Tibial artery (tissue), 4 donors: ENCODE data around the gene MIDN.

Experiments used
- DNase-seq, 2 donors: peaks; one replicate each; pipeline ENCODE4 v3.0.0-alpha.2; 2019
- H3K27ac ChIP-seq, 2 donors: fragments of 200-600 bp; sonication (generic) in 1 of 2; 1 replicate in 1 of 2; 2 replicates in 1 of 2; pipeline ENCODE4 v1.5.1; 2018 to 2019; ENCODE audit warnings: mild to moderate bottlenecking in 1 of 2
- H3K27me3 ChIP-seq, 2 donors: fragments of 200-600 bp; sonication (generic) in 1 of 2; one replicate each; pipeline versions ENCODE4 v1.5.1 to v1.6.0; 2016 to 2019
- H3K36me3 ChIP-seq, 3 donors: fragments of 200-600 bp; sonication (generic) in 2 of 3; one replicate each; pipeline ENCODE4 v1.5.1; 2016 to 2019; ENCODE audit warnings: mild to moderate bottlenecking in 2 of 3
- H3K4me1 ChIP-seq, 4 donors: fragments of 200-600 bp; sonication (generic) in 2 of 4; 1 replicate in 3 of 4; 2 replicates in 1 of 4; pipeline ENCODE4 v1.5.1; 2016 to 2019
- H3K4me3 ChIP-seq, 2 donors: fragments of 200-600 bp; sonication (generic) in 1 of 2; 1 replicate in 1 of 2; 2 replicates in 1 of 2; pipeline ENCODE4 v1.5.1; 2018 to 2019; ENCODE audit warnings: mild to moderate bottlenecking in 2 of 2
- H3K9me3 ChIP-seq, 3 donors: fragments of 200-600 bp; sonication (generic) in 1 of 3; one replicate each; pipeline ENCODE4 v1.5.1; 2016 to 2019
- intact Hi-C: fragments of 100-400 bp; cut with DNase I; formaldehyde crosslinking; loops from one replicate; pipeline ENCODE4 v1.15.0; 2023; ENCODE audit warnings: low total_unique reads
- TF ChIP-seq, protein P1 (sequence below), 2 experiments: fragments of 200-600 bp in 1 of 2; fragments of 450-650 bp in 1 of 2; IDR thresholded peaks; one replicate each; pipeline ENCODE4 v1.5.1; 2017 to 2019; ENCODE audit warnings: antibody characterized with exemption in 2 of 2, mild to moderate bottlenecking in 1 of 2, moderate library complexity in 1 of 2

MIDN gene

DNA sequence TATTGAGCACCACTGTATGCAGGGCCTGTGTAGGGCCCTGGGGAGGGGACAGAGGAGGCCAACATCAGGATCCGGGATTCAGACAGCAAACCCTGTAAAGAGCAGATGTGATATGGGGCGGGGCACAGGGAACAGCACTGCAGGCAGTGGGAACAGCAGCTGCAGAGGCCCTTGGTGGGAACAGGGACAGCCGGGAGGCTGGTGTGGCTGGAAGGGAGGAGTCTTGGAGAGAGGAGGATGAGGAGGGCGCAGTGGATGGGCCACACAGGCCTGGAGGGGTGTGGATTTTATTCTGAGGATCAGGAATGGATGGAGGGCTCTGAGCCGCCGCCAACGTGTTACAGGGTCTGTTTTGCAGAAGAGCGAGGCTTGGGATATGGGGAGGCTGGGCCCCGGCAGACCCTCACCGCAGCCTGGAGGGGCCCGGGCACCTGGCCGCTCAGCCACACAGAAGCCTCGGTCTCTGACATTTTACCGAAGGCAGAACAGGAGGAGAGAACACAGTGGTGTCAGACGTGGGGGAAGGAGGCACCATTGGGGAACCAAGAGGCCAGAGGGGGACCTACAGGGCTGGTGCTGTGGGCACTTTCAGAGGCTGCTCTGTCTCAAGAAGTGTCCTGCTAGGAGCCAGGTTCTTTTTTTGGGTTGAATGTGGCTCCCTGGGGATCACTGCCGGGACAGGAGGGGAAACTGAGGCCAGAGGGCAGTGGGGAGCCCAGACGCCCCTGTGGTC lies 44.2 kb downstream of the MIDN start:
- H3K27me3 ChIP-seq, result peaks cover 0 to 95% of the 10 kb centered on the region in 2 donors
- H3K36me3 ChIP-seq, result no peaks in the 10 kb centered on the region
- no peak for DNase-seq
- no peak overlapping the region for H3K27ac ChIP-seq
- no peaks in the 10 kb centered on the region for H3K9me3 ChIP-seq
- intact Hi-C loops, result no loop called here
- H3K4me1 ChIP-seq, result peaks cover 0 to 23% (median 7%) of the 10 kb centered on the region in 4 donors
- TF ChIP-seq, protein P1, sequence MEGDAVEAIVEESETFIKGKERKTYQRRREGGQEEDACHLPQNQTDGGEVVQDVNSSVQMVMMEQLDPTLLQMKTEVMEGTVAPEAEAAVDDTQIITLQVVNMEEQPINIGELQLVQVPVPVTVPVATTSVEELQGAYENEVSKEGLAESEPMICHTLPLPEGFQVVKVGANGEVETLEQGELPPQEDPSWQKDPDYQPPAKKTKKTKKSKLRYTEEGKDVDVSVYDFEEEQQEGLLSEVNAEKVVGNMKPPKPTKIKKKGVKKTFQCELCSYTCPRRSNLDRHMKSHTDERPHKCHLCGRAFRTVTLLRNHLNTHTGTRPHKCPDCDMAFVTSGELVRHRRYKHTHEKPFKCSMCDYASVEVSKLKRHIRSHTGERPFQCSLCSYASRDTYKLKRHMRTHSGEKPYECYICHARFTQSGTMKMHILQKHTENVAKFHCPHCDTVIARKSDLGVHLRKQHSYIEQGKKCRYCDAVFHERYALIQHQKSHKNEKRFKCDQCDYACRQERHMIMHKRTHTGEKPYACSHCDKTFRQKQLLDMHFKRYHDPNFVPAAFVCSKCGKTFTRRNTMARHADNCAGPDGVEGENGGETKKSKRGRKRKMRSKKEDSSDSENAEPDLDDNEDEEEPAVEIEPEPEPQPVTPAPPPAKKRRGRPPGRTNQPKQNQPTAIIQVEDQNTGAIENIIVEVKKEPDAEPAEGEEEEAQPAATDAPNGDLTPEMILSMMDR (IDR thresholded peaks at IDR 0.05), result no peak
- no peak overlapping the region for H3K4me3 ChIP-seq

DNA sequence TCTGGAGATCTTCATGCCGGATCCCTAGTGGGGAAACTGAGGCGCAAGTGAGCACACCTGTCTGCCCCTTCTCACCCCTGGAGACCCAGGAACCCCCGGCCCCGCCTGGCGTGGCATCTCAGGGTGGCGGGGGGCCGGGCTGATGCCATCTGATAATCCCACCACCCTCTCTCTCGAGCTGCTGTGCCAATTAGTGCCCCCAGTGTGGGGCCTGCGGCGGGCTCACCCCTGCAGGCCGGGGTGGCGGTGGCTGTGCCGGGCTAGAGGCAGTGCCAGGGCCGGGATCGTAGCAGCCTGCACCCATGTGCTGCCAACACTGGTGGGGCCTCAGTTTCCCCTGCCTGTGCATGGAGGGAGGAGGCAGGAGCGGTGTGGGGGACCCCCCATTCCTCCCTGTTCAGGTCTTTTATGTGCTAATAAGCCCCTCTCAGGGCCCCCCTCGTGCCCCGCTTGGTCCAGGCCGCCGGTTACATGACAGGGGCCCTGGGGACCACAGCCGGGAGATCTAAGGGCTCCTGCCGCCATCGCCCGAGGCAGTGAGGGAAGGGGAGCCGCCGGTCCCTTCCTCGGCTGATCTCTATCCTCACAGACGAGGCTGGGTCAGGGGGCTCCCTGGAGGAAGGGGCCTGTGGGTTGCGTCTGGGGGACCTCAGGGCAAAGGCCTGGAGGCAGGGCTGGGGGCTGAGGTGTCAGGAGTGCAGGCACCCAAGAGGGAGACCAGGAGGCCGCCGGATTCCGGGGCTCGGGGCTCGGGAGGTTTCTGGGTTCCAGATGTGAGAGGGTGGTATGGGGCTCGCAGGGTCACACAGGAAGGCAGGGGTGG lies 45.6 kb downstream of the MIDN start:
- TF ChIP-seq, protein P1 (IDR thresholded peaks at IDR 0.05), result no peak
- no peak for DNase-seq
- no peak overlapping the region for H3K27ac ChIP-seq
- H3K9me3 ChIP-seq, result no peaks in the 10 kb centered on the region
- intact Hi-C loops, result no loop called here
- H3K4me3 ChIP-seq, result no peak overlapping the region
- no peaks in the 10 kb centered on the region for H3K36me3 ChIP-seq
- H3K4me1 ChIP-seq, result peaks cover 0 to 20% (median 3%) of the 10 kb centered on the region in 4 donors
- H3K27me3 ChIP-seq, result peaks cover 0 to 87% of the 10 kb centered on the region in 2 donors

DNA sequence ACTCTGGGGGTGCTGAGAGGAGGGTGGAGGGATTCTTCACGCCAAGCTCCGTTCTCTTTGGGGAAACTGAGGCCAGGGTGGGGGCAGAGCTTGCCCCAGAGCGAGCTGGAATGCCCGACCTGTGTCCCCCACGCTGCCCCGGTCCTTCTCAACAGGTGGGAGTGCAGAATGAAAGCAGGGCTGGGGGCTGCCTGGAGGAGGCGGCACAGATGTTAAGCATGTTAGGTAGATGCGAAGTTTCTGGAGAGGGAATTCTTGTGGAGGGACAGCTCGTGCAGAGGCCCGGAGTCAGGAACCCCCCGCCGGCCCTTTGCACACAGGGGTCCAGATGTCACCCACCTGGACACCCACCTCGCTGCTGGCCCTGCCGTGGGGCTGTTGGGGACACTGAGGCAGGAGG lies 46.3 kb downstream of the MIDN start:
- intact Hi-C loops, result no loop called here
- H3K27ac ChIP-seq, result no peak overlapping the region
- no peaks in the 10 kb centered on the region for H3K9me3 ChIP-seq
- no peak for DNase-seq
- H3K27me3 ChIP-seq, result peaks cover 0 to 83% of the 10 kb centered on the region in 2 donors
- no peak overlapping the region for H3K4me3 ChIP-seq
- peaks cover 0 to 20% (median 3%) of the 10 kb centered on the region in 4 donors for H3K4me1 ChIP-seq
- no peaks in the 10 kb centered on the region for H3K36me3 ChIP-seq
- TF ChIP-seq, protein P1 (IDR thresholded peaks at IDR 0.05), result no peak

DNA sequence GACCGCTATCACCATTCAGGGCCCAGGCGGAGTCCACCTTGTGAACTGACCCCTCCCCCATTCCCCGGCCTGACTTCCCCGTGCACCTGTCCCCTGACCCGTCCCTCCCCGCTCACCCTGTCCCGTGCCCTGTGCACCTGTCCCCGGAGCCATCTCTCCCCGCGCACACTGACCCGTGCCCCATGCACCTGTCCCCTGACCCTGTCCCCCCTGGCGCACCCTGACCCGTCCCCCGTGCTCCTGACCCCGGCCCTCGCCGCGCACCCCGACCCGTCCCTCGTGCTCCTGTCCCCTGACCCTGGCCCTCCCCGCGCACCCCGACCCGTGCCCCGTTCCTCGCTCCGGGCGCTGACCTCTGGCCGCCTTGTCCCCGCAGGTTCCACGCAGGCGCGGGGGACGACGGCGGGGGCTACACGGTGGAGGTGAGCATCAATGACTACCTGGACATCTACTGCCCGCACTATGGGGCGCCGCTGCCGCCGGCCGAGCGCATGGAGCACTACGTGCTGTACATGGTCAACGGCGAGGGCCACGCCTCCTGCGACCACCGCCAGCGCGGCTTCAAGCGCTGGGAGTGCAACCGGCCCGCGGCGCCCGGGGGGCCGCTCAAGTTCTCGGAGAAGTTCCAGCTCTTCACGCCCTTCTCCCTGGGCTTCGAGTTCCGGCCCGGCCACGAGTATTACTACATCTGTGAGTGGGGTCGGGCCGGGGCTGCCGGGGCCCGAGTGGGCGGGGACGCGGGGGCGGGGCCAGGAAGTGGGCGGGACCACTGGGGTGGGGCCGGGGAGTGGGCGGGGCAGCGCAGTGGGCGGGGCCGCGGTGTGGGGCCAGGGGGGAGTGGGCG lies 47.0 kb downstream of the MIDN start:
- H3K27ac ChIP-seq, result no peak overlapping the region
- DNase-seq, result no peak
- peaks cover 0 to 20% (median 3%) of the 10 kb centered on the region in 4 donors for H3K4me1 ChIP-seq
- intact Hi-C loops, result no loop called here
- no peaks in the 10 kb centered on the region for H3K36me3 ChIP-seq
- H3K4me3 ChIP-seq, result no peak overlapping the region
- H3K9me3 ChIP-seq, result no peaks in the 10 kb centered on the region
- peaks cover 0 to 83% of the 10 kb centered on the region in 2 donors for H3K27me3 ChIP-seq
- TF ChIP-seq, protein P1 (IDR thresholded peaks at IDR 0.05), result no peak

DNA sequence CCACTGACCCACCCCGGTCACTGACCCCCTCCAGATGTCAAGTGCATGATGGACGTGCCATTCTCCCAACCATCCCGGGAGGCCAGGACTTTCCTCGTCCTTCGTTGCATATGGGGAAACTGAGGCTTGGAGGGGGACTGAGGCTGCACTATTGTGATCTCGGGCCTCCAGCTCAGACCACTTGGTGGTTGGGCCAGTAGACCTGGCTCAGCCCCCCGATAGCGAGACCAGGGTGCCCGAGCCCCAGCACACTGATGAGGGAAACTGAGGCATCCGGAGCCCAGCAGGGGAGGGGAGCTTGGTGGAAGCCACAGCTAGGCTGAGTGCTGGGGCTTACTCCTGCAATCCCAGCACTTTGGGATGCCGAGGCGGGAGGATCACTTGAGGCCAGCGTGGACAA lies 47.7 kb downstream of the MIDN start:
- Histone ChIP-seq H3K4me3 (no peak overlapping the region), H3K27me3 (peaks cover 0 to 80% of the 10 kb centered on the region in 2 donors), H3K4me1 (peaks cover 0 to 20% (median 3%) of the 10 kb centered on the region in 4 donors), H3K36me3 (no peaks in the 10 kb centered on the region), H3K27ac (no peak overlapping the region), H3K9me3 (no peaks in the 10 kb centered on the region)
- TF ChIP-seq, protein P1 (IDR thresholded peaks at IDR 0.05), result no peak
- no peak for DNase-seq
- intact Hi-C loops, result no loop called here
